DMS153 treated with DMSO at 0.1 percent for 48 hours (cell line): ENCODE data around the gene SNX21.
"Not testable (repeated sequence)": the region's sequence is repeated elsewhere in the genome, so short reads cannot be mapped to it uniquely, and the experiment has no call there.

ENCODE experiments used
- DNase-seq: peaks from one replicate; lab custom pipeline; 2025; ENCODE audit not compliant: unreplicated experiment; lab: John Stamatoyannopoulos, UW

The SNX21 gene

GRCh38 chr20:45833030-45833882, at the start of gene SNX21:
Gene SNX21 (plus strand): TSS chr20:45833799. CDS start chr20:45833920, 121 bp downstream.
- peak; percentile 16 for DNase-seq

GRCh38 chr20:45788351-45788750, 45.2 kb upstream of the SNX21 start:
- DNase-seq: no peak

GRCh38 chr20:45792317-45793118, 41.1 kb upstream of the SNX21 start:
- no peak for DNase-seq

GRCh38 chr20:45796337-45797065, 37.1 kb upstream of the SNX21 start:
- no peak for DNase-seq

GRCh38 chr20:45797510-45797909, 36.1 kb upstream of the SNX21 start:
- DNase-seq: not testable (repeated sequence)

GRCh38 chr20:45797955-45798354, 35.6 kb upstream of the SNX21 start:
- DNase-seq: not testable (repeated sequence)

- peak; percentile 31 for DNase-seq
These were observed 34.5 kb upstream of the SNX21 start for GRCh38 chr20:45798935-45799642.

- no peak for DNase-seq
These were observed 31.7 kb upstream of the SNX21 start for GRCh38 chr20:45801851-45802250.

GRCh38 chr20:45810191-45810970, 23.2 kb upstream of the SNX21 start:
- DNase-seq: no peak

GRCh38 chr20:45812157-45813005, 21.2 kb upstream of the SNX21 start, which contains the start of gene UBE2C:
Gene UBE2C (plus strand): TSS chr20:45812644. CDS start chr20:45812696, 52 bp downstream.
- DNase-seq: peak; percentile 98

- DNase-seq: no peak
These were observed 20.6 kb upstream of the SNX21 start for GRCh38 chr20:45813006-45813340.

- DNase-seq: no peak
These were observed 20.1 kb upstream of the SNX21 start for GRCh38 chr20:45813489-45813888.

GRCh38 chr20:45814314-45814713, 19.3 kb upstream of the SNX21 start:
- DNase-seq: no peak

GRCh38 chr20:45816951-45817350, 16.6 kb upstream of the SNX21 start:
- DNase-seq: no peak

GRCh38 chr20:45817376-45818194, 16.0 kb upstream of the SNX21 start:
- no peak for DNase-seq

GRCh38 chr20:45818239-45818638, 15.4 kb upstream of the SNX21 start:
- DNase-seq: no peak

GRCh38 chr20:45819466-45819865, 14.1 kb upstream of the SNX21 start:
- no peak for DNase-seq

GRCh38 chr20:45821947-45822346, 11.7 kb upstream of the SNX21 start:
- DNase-seq: no peak
